KMS-11 (cell line): Measurements from ENCODE around the gene UGT2A3.
"Not testable (repeated sequence)": the region's sequence is repeated elsewhere in the genome, so short reads cannot be mapped to it uniquely, and the experiment has no call there.

Source experiments
- H2AFZ ChIP-seq: fragments of 200-600 bp; sonication (generic); 2 replicates; pipeline ENCODE4 v1.6.1; 2016; ENCODE audit warnings: antibody characterized with exemption, mixed run types, low read depth
- H3K27ac ChIP-seq: fragments of 200-600 bp; sonication (generic); 2 replicates; pipeline ENCODE4 v1.6.1; 2016; ENCODE audit warnings: mild to moderate bottlenecking, mixed run types
- H3K27me3 ChIP-seq: fragments of 200-600 bp; sonication (generic); 2 replicates; pipeline ENCODE4 v1.6.1; 2017; ENCODE audit warnings: mild to moderate bottlenecking, low read depth, mixed run types, moderate library complexity; ENCODE audit not compliant: insufficient read depth
- H3K36me3 ChIP-seq: fragments of 200-600 bp; sonication (generic); 2 replicates; pipeline ENCODE4 v1.6.1; 2017; ENCODE audit warnings: mild to moderate bottlenecking, mixed run types; ENCODE audit not compliant: insufficient read depth
- H3K4me1 ChIP-seq: fragments of 200-600 bp; sonication (generic); 2 replicates; pipeline ENCODE4 v1.6.1; 2016; ENCODE audit warnings: mild to moderate bottlenecking, low read depth, mixed run types; ENCODE audit not compliant: poor library complexity, severe bottlenecking
- H3K4me2 ChIP-seq: fragments of 200-600 bp; sonication (generic); 2 replicates; pipeline ENCODE4 v1.7.0; 2016; ENCODE audit warnings: mild to moderate bottlenecking, mixed run types
- H3K4me3 ChIP-seq: fragments of 200-600 bp; sonication (generic); IDR thresholded peaks from 2 replicates; pipeline ENCODE4 v1.6.1; 2017; ENCODE audit warnings: low read depth, low read length, mixed read lengths; ENCODE audit not compliant: insufficient read depth
- H3K79me2 ChIP-seq: fragments of 200-600 bp; sonication (generic); 2 replicates; pipeline ENCODE4 v1.6.1; 2016; ENCODE audit warnings: low read depth, mixed run types; ENCODE audit not compliant: insufficient read depth
- H3K9ac ChIP-seq: fragments of 200-600 bp; sonication (generic); 2 replicates; pipeline ENCODE4 v1.6.1; 2016; ENCODE audit warnings: mild to moderate bottlenecking, mixed run types
- H4K20me1 ChIP-seq: fragments of 200-600 bp; sonication (generic); 2 replicates; pipeline ENCODE4 v1.6.1; 2016; ENCODE audit warnings: mild to moderate bottlenecking, mixed run types; ENCODE audit not compliant: insufficient read depth
- TF ChIP-seq, protein P1 (sequence below): fragments of 200-600 bp; sonication (generic); conservative IDR thresholded peaks from 2 replicates; pipeline ENCODE4 v1.6.1; 2017; ENCODE audit warnings: low read depth, mild to moderate bottlenecking, antibody characterized with exemption, low read length, moderate library complexity, mixed read lengths

The UGT2A3 gene

DNA sequence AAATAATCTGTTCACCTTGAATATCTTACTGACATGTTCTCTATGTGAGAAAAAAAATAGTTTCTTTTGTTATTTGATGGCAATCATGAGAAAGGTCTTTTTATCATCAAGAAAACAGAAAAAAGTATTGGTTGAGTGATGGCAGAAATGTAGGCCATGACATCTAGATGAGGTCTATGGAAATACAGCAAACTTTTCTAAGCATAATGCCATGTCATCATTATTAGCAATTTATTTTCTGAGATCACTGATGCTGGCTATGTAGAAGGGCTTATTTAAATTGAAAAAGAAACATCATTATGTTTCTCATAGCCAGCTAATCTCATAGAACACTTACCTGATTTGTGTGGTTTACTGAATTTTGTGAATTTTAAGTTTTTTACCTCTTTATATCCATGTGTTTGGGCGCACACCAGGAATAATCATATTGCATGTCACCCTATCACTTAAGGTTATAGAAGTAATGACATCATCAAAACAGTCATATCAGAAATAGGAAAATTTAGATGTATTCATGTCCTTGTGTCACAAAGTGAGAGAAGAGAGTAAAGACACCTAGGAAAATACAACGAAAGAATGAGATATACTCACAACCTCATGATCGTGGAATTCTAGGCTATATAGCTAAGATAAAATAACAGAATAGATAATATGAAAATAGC, 22.4 kb downstream of the UGT2A3 start:
- H3K4me2 ChIP-seq, result no peak overlapping the region
- no peak overlapping the region for H3K4me3 ChIP-seq
- H3K4me1 ChIP-seq, result no peaks in the 10 kb centered on the region
- no peaks in the 10 kb centered on the region for H3K79me2 ChIP-seq
- H3K9ac ChIP-seq, result no peak overlapping the region
- no peak overlapping the region for H3K27ac ChIP-seq
- no peaks in the 10 kb centered on the region for H4K20me1 ChIP-seq
- no peak overlapping the region for H2AFZ ChIP-seq
- no peaks in the 10 kb centered on the region for H3K36me3 ChIP-seq
- no peaks in the 10 kb centered on the region for H3K27me3 ChIP-seq
- TF ChIP-seq, protein P1, sequence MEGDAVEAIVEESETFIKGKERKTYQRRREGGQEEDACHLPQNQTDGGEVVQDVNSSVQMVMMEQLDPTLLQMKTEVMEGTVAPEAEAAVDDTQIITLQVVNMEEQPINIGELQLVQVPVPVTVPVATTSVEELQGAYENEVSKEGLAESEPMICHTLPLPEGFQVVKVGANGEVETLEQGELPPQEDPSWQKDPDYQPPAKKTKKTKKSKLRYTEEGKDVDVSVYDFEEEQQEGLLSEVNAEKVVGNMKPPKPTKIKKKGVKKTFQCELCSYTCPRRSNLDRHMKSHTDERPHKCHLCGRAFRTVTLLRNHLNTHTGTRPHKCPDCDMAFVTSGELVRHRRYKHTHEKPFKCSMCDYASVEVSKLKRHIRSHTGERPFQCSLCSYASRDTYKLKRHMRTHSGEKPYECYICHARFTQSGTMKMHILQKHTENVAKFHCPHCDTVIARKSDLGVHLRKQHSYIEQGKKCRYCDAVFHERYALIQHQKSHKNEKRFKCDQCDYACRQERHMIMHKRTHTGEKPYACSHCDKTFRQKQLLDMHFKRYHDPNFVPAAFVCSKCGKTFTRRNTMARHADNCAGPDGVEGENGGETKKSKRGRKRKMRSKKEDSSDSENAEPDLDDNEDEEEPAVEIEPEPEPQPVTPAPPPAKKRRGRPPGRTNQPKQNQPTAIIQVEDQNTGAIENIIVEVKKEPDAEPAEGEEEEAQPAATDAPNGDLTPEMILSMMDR, result no peak

DNA sequence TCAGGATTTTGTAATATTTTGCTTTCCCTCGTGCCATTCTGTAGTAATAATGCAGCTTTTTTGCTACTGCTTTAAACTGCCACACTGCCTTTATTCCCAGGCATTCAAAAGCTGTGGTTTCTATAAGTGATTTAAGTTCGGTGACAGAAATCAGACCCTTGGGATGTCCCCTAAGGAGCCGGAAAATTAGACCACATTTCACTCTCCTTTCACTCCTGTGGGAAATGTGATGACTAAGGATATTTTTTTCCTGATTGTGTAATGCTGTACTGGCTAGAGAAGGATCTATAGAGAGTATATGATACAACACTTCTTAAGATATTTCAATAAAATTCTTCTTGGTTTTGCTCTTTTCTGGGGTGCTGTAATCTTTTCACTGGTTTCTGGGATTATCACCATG, 24.4 kb downstream of the UGT2A3 start:
- Histone ChIP-seq H3K79me2 (no peaks in the 10 kb centered on the region), H3K4me2 (no peak overlapping the region), H3K27ac (no peak overlapping the region), H3K27me3 (no peaks in the 10 kb centered on the region), H3K4me3 (no peak overlapping the region), H4K20me1 (no peaks in the 10 kb centered on the region), H3K9ac (no peak overlapping the region), H3K4me1 (no peaks in the 10 kb centered on the region), H3K36me3 (no peaks in the 10 kb centered on the region), H2AFZ (no peak overlapping the region)
- TF ChIP-seq, protein P1, result no peak

DNA sequence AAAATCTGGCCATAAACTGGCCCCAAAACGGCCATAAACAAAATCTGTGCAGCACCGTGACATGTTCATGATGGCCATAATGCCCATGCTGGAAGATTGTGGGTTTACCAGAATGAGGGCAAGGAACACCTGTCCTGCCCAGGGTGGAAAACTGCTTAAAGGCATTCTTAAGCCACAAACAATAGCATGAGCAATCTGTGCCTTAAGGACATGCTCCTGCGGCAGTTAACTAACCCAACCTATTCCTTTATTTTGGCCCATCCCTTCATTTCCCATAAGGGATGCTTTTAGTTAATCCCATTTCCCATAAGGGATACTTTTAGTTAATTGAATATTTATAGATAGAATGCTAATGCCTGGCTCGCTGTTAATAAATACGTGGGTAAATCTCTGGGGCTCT, 29.4 kb downstream of the UGT2A3 start:
- not testable (repeated sequence) for H2AFZ ChIP-seq, H3K4me2 ChIP-seq, H3K79me2 ChIP-seq, H3K4me3 ChIP-seq, H4K20me1 ChIP-seq, H3K9ac ChIP-seq, H3K4me1 ChIP-seq, H3K27ac ChIP-seq, H3K36me3 ChIP-seq, H3K27me3 ChIP-seq

DNA sequence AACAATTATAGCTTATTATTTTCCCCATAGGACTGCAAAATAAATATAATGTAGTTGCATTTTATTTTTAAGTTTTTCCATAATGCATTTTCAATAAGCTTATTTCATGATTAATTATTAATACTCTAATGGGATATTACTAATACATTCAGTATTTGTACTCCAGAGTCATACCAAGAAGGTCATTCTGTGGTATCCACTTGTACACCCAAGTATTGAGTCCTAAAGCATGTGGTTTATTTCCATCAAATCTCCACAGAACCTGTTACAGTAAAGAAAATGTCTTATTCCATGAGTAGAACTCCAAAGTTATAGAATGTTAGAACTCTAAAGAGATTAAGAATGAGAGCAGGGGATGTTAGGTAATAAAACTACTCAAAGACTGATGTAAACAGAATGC, 30.6 kb downstream of the UGT2A3 start:
- Histone ChIP-seq H2AFZ (no peak overlapping the region), H3K9ac (no peak overlapping the region), H3K27ac (no peak overlapping the region), H3K79me2 (no peaks in the 10 kb centered on the region), H4K20me1 (no peaks in the 10 kb centered on the region), H3K4me1 (no peaks in the 10 kb centered on the region), H3K4me2 (no peak overlapping the region), H3K36me3 (no peaks in the 10 kb centered on the region), H3K27me3 (no peaks in the 10 kb centered on the region), H3K4me3 (no peak overlapping the region)
- TF ChIP-seq, protein P1, result no peak

DNA sequence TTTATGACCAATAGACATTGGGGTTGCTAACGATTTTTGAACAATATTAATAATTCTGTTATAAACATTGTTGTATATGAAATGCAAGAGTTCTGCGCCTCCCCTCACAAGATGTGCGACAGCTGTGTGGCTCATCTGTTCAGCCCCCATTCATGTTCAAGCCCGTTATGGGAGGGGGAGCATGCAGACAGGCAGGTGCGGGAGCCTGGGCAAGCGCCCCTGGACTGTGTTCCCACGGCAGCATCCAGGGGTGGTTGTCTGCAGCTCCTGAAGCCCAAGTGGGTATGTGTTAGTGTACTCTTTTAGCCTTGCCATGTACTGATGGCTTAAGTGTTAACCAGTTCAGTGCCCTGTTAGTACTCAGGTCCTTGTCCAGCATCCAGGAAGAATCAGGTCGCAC, 34.6 kb downstream of the UGT2A3 start:
- no peaks in the 10 kb centered on the region for H4K20me1 ChIP-seq
- no peaks in the 10 kb centered on the region for H3K27me3 ChIP-seq
- no peaks in the 10 kb centered on the region for H3K4me1 ChIP-seq
- H3K9ac ChIP-seq, result no peak overlapping the region
- TF ChIP-seq, protein P1, result no peak
- H3K4me2 ChIP-seq, result no peak overlapping the region
- no peak overlapping the region for H2AFZ ChIP-seq
- H3K36me3 ChIP-seq, result no peaks in the 10 kb centered on the region
- H3K27ac ChIP-seq, result no peak overlapping the region
- H3K4me3 ChIP-seq, result no peak overlapping the region
- no peaks in the 10 kb centered on the region for H3K79me2 ChIP-seq
